ENCODE data around the gene TM4SF1.

DNA sequence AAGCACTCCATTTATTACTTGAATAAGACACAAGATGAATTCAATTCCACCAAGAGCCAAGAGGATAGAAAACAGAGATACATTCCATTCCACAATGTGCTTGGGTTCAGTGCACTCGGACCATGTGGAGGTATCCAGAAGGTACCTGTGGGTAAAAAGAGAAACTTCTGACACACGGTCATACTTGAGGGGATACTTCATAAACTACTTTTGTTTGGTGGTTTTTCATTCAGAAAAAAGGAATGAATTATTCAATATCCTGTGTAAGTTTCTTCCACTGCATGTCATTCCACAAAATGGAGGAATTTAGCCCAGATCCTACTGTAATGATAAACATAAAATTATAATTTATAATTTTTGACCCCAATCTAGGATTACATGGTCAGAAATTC, 5.7 kb downstream of the TM4SF1 start:
- TF ChIP-seq, protein P1, sequence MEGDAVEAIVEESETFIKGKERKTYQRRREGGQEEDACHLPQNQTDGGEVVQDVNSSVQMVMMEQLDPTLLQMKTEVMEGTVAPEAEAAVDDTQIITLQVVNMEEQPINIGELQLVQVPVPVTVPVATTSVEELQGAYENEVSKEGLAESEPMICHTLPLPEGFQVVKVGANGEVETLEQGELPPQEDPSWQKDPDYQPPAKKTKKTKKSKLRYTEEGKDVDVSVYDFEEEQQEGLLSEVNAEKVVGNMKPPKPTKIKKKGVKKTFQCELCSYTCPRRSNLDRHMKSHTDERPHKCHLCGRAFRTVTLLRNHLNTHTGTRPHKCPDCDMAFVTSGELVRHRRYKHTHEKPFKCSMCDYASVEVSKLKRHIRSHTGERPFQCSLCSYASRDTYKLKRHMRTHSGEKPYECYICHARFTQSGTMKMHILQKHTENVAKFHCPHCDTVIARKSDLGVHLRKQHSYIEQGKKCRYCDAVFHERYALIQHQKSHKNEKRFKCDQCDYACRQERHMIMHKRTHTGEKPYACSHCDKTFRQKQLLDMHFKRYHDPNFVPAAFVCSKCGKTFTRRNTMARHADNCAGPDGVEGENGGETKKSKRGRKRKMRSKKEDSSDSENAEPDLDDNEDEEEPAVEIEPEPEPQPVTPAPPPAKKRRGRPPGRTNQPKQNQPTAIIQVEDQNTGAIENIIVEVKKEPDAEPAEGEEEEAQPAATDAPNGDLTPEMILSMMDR (IDR thresholded peaks at IDR 0.05) = no peak
- no peak for TF ChIP-seq POLR2AphosphoS5 (IDR thresholded peaks at IDR 0.05)

All from suprapubic skin (tissue), 3 donors.